ENCODE results near the gene ARHGAP10. TPM values are rescaled to one million over a fixed set of nuclear protein-coding genes. Genes with fewer than 3 reads are reported as not detected.
"Not testable (repeated sequence)": the region's sequence is repeated elsewhere in the genome, so short reads cannot be mapped to it uniquely, and the experiment has no call there.

Gene ARHGAP10
- total RNA-seq, 1 donor from 2014 or later = 4.8 TPM

- DNase-seq (ENCODE audit: low read depth in 2 of 2) = no peak
These were observed 249.4 kb downstream of the ARHGAP10 start for GRCh38 chr4:147981305-147981704.

DNA sequence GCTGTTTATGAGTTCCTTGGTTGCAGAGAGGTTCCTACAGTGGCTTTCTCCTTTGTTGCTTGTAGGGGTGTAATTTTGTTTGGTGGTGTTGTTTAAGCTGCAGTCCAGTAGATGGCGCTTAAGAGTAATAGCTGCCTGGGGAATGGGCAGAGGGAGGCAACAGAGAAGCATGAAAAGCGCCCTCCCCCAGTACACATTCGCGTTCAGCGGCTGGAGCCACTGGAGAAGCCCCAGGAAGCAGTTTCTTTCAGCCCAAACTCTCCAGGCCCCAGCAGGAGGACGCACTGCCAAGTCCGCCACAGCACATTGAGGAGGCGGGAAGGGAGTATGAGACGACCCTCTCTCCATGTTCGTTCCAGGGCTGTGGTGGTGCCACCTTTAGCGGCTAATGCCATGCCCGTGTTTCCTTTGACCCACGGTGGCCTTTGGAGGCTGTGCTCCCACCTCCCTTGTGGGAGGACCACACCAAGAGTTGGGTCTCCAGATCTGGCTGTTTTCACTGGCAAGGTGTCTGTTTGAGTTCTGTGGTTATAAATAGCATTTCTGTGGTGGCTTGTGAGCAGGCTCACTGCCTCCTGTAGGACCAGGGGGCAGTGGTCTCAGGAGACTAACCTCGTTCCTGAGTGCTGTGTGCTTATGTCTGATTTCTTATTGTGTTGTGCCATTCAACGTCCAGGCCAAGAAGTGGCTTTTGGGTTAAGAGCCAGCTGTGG lies 252.3 kb downstream of the ARHGAP10 start:
- DNase-seq (ENCODE audit: low read depth in 2 of 2) = peak; percentile 68 to 78

DNA sequence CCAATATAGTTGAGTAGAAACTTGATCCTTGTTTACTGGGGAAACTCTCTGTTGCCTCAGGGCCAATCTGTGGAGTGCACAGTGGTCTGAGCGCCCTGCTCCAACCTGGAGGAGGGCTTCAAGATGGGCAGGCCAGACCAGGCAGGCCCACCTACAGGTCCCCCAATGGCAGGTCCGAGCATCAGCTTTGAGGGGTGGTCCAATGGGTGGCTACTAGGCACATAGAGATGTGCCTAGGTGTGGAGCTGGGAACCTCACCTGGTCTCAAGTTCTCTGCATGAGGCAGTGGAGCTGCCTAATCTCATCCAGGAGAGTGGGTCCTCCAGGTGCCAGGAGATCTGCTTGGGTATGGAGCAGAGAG lies 252.9 kb downstream of the ARHGAP10 start:
- DNase-seq (ENCODE audit: low read depth in 2 of 2) = no peak

GRCh38 chr4:147985376-147985775 lies 253.5 kb downstream of the ARHGAP10 start:
- DNase-seq (ENCODE audit: low read depth in 2 of 2) = no peak

DNA sequence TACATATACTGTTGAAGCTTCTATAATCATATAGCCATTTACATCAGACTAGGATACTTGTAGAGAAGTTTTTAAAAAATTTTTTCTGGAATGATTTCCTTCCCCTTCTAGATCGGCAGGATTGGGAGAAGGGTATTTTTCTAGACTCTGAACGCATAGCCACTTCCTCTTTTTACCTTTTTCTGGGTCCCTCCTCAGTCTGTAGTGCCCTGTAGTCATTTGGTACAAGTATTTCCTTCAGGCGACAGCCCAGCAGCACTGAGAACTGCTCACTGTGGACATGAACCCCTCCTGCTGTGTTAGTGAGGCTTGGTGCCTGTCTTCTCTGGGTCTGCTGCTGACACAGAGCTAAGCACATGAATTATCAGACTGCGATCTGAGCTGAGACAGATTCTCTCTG lies 255.4 kb downstream of the ARHGAP10 start:
- DNase-seq (ENCODE audit: low read depth in 2 of 2) = no peak

DNA sequence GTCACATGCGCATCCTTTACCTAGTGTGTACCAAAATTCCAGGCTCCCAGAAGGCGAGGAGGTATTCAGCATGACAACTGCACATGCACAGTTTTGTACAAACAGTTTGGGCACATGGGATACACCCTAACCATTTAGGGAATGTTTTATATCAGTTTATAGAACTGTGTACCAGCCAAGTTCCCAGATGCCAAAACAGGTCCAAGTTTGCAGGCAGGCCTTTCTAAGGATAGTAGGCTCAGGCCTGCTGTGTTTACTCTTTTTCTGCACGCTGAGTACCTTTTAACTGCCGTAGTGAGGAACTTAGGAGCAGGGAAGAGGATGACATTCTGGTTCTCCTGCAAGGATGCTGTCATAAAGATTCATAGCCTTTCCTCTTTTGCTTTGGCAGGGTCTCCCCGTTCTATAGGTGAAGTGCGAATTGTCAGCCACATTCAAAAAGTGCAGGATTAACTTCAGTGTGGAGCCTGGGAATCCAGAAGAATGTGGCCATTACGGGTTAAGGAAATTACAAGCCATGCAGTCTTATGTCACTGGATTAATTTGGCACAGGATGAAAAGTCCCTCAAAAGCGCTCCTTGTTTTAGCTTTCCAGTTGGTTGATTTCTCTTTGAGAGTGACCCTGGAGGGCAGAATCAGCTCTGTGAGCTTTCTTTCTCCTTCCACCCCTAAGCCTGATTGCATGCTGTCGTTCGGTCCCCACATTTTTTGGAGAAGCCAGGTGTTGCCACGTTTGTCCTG lies 259.8 kb downstream of the ARHGAP10 start:
- no peak for DNase-seq (ENCODE audit: low read depth in 2 of 2)

DNA sequence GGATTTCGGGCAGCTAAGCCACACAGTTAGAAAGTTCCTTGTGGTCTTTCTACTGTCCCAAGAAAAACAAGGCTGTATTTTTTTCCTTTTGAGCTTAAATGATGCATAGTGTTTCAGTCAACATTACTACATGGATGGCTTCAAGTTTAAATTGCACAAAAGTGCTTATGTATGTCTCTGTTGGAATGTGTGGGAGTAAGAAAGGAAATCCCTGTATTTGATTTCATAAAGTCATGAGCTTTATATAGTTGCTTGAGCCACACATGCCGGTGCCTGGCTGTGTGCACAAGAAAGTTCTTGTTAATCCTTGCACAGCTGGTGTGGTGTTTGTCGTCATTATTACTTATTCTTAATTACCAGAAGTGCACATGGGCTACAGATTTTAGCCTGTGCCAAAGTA lies 262.2 kb downstream of the ARHGAP10 start:
- no peak for DNase-seq (ENCODE audit: low read depth in 2 of 2)

DNA sequence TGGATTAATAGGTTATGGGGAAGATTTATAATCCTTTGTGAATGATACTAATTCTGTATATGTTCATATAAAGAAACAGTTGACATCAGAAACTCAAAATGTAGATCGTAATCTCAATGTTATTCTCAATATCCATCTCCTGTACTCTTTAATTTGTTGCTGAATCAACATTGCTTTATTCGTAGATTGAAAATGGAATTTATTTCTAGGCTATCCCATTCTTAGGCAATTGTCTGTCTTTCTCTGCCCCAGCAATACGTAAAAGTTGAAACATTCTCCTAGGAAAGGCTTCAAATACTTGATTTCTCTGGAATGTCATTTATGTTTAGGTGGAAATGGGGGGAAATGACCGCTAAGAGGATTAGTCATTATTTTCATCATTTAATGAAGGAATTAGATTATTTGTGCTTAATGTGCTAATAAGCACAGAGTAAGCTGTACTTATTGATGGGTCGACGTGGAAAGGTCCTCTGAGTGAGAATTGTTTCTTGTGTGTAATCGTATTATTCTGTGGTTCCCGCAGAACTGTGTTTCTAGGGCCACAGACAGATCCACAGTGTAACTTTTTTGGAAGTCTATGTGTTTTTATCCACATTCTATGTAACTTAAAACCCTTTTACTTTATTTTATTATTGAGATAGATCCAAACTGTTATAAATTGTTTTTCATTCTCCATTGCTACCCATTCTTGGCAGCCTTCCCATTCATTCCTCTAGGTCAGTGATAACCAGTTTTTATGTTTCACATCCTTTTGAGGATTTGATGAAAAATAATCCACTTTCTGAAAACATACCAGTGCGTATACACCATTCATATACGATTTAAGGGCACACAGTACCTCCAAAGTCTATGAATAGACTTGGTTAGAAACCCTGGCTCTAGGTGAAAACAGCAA lies 262.9 kb downstream of the ARHGAP10 start:
- DNase-seq (ENCODE audit: low read depth in 2 of 2) = peak in 1 of 2 donors; percentile 58

DNA sequence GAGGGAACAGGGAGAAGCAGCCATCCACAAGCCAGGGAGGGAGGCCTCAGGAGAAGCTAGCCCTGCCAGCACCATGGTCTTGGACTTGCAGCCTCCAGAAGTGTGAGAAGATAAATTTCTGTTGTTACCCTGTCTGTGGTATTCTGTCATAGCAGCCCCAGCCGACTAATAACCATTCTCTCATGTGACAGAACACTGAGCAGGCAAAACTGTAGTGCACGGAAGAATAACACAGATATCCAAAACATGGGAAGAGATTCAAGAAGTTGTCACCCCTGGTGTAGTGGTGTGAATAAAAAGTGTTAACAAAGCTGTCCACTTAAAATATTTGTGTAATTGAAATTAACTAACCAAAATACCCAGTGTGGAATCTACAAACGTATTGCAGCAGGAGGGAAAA lies 265.0 kb downstream of the ARHGAP10 start:
- DNase-seq (ENCODE audit: low read depth in 2 of 2) = no peak

DNA sequence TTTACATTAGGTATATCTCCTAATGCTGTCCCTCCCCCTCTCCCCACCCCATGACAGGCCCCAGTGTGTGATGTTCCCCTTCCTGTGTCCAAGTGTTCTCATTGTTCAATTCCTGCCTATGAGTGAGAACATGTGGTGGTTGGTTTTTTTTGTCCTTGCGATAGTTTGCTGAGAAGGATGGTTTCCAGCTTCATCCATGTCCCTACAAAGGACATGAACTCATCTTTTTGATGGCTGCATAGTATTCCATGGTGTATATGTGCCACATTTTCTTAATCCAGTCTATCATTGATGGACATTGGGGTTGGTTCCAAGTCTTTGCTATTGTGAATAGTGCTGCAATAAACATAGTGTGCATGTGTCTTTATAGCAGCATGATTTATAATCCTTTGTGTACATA lies 268.1 kb downstream of the ARHGAP10 start:
- not testable (repeated sequence) for DNase-seq (ENCODE audit: low read depth in 2 of 2)

DNA sequence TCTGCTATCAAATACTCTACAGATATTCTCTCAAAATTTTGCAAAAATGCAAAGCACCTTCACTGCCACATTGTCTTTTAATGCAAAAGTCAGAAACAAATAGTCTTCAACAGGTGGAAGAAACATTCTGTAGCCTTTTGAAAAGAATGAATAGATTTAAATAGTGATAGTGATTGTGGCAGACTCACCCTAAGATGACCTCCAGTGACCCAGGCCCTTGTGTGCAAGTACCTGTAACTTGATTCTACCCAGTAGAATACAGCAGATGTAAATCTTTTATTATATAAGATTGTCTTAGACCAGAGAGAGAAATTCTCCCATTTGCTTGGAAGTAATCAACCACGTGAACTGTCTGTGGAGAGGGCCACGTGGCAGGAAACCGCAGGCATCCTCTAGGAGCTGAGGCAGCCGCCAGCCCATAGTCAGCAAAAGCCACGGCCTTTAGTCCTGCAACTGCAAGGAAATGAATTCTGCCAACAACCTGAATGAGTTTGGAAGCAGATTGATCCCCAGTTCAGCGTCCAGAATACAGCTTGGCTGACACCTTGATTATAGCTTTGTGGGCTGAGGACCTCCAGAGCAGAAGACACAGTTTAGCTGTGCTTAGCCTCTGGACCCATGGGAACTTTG lies 272.5 kb downstream of the ARHGAP10 start:
- DNase-seq (ENCODE audit: low read depth in 2 of 2) = peak; percentile 8 to 76

DNA sequence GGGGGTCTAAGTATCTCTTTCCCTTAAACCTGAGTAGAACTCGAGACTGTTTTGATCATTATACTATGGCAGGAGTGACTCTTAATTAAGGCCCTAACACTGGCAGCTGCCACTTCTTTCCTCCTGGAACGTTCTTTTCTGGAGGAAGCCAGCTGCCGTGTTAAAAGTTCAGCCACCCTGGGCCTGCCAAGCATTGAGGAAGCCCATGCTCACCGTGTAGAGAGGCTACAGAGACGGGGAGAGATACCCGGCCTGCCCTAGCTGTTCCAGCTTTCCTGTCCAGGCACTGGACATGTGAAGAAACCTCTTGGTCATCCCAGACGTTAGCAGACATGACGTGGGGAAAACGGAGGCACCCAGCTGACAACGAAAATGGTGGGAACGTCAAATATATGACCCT lies 274.1 kb downstream of the ARHGAP10 start:
- no peak for DNase-seq (ENCODE audit: low read depth in 2 of 2)

DNA sequence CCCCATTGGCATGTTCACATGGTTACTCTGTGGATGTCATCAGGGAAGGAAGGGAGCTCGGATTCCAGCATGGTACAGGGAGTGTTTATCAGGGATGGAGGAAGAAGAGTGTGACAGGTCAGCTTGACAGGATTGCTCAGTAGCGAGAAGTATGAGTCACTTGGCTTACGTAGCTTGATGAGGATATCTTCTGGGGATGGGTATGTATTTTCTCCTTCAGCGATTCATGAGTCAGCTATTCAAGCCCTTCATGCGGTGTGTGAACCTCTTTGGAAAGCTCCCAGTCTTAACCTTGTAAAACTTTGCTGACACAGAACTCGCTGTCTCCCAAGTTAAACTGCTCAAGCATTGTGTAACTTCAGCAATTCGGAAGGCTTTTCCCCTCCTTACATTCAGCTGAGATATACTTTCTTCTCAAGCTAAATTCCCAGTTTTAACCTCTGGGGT lies 275.4 kb downstream of the ARHGAP10 start:
- peak; percentile 63 to 96 for DNase-seq (ENCODE audit: low read depth in 2 of 2)

GRCh38 chr4:148007792-148008191 lies 275.9 kb downstream of the ARHGAP10 start:
- peak in 1 of 2 donors; percentile 27 for DNase-seq (ENCODE audit: low read depth in 2 of 2)

GRCh38 chr4:148015058-148015457 lies 283.2 kb downstream of the ARHGAP10 start:
- peak in 1 of 2 donors; percentile 32 for DNase-seq (ENCODE audit: low read depth in 2 of 2)

DNA sequence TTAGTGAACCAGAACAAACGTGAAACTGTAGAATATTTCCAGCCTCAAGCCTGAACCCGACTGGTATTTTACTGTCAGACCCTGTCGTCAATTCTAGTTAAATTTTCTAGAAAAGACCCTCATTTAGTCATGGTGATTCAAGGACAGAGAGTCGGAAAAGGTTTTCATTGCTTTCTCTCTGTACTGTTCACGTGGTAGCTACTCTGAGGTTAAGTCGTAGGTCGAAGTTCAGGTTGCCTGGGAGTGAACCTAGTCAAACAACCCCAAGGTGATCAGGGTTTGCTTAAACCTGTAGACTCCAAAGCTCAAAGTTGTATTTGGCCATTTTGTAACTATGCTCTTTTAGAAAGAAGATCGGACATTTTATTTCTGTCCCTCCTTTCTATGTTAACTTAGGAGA lies 283.6 kb downstream of the ARHGAP10 start:
- no peak for DNase-seq (ENCODE audit: low read depth in 2 of 2)

GRCh38 chr4:148016063-148016637 lies 284.3 kb downstream of the ARHGAP10 start:
- no peak for DNase-seq (ENCODE audit: low read depth in 2 of 2)

DNA sequence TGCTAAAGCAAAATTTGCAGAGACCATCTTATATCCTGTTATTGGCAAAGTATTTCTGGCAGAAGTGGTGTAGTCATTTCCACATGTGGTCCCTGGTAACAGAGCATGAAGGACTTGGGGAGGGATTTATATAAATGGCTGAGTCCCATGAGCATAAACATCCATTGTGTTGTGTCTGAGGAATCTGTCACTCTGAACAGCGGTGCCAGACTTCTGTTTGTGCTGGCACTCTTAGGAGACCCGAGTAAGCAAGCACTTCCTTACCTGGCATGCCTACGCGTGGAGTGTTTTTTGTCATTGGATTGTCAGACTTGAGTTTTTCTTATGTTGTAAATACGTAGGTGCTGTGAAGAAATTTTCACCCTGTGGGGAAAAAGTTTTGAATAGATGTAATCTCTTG lies 285.9 kb downstream of the ARHGAP10 start:
- peak; percentile 70 to 78 for DNase-seq (ENCODE audit: low read depth in 2 of 2)

DNA sequence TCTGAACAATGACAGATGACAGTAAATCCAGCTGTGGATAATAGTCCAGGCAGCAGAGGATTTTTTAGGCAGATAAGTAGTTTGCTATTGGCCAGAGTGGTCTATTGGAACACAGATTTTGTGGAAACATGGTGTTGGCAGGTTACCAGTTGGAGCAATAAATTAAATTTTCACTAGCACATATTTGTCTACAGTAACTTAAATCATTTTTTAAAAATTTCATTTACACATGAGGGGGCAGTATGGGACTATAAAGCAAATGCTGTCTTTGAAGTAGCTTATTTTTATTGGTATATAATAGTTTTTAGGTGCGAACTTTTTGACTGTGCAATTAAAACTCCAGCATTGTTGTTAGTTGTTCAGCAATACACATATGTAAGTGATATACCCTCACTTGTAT lies 289.8 kb downstream of the ARHGAP10 start:
- peak in 1 of 2 donors; percentile 78 for DNase-seq (ENCODE audit: low read depth in 2 of 2)

DNA sequence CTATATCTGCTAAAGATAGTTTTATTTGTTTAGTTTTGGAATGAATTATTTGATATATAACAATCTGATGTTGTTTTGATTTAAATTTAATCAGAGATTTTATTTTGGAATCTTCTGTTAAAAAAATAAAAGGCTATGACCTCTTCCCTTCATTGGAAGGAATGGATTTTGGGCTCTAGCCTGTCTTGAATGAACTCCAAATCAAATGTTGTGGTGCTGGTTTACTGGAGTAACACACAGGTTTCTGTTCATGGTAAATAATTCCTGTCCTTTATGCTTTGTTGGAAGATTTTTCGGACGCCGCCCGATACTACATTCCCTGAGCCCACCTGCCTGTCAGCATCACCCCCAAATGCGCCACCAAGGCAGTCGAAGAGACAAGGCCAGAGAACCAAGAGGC lies 291.1 kb downstream of the ARHGAP10 start:
- no peak for DNase-seq (ENCODE audit: low read depth in 2 of 2)

- no peak for DNase-seq (ENCODE audit: low read depth in 2 of 2)
These were observed 291.8 kb downstream of the ARHGAP10 start for GRCh38 chr4:148023512-148024181.
